Skeletal muscle cell (primary cell): ENCODE results near the gene ZNF526.

Experiments
- DNase-seq: peaks from one replicate; pipeline ENCODE4 v3.0.0-alpha.2; 2010; ENCODE audit warnings: low read depth
- H3K4me3 ChIP-seq: 2 replicates; pipeline ENCODE4 v1.5.1; 2011; ENCODE audit warnings: low read depth, mild to moderate bottlenecking, control low read depth, low read length, moderate library complexity

The ZNF526 gene

GRCh38 chr19:42193706-42194105 lies 26.4 kb upstream of the ZNF526 start:
- no peak for DNase-seq
- H3K4me3 ChIP-seq, result no peak overlapping the region

GRCh38 chr19:42196011-42197001 lies 23.8 kb upstream of the ZNF526 start:
- no peak overlapping the region for H3K4me3 ChIP-seq
- no peak for DNase-seq

- H3K4me3 ChIP-seq, result no peak overlapping the region
- no peak for DNase-seq
Measured at GRCh38 chr19:42197375-42197817, 22.7 kb upstream of the ZNF526 start.

GRCh38 chr19:42198676-42199439 lies 21.3 kb upstream of the ZNF526 start:
- no peak overlapping the region for H3K4me3 ChIP-seq
- no peak for DNase-seq

- no peak for DNase-seq
- H3K4me3 ChIP-seq, result no peak overlapping the region
Measured at GRCh38 chr19:42199440-42200115, 20.5 kb upstream of the ZNF526 start.

GRCh38 chr19:42200116-42200715 lies 19.9 kb upstream of the ZNF526 start:
- H3K4me3 ChIP-seq, result no peak overlapping the region

GRCh38 chr19:42201489-42202289 lies 18.4 kb upstream of the ZNF526 start:
- DNase-seq, result no peak
- no peak overlapping the region for H3K4me3 ChIP-seq

More at GRCh38 chr19:42200116-42200715, 19.9 kb upstream of the ZNF526 start:
- DNase-seq, result no peak

DNA sequence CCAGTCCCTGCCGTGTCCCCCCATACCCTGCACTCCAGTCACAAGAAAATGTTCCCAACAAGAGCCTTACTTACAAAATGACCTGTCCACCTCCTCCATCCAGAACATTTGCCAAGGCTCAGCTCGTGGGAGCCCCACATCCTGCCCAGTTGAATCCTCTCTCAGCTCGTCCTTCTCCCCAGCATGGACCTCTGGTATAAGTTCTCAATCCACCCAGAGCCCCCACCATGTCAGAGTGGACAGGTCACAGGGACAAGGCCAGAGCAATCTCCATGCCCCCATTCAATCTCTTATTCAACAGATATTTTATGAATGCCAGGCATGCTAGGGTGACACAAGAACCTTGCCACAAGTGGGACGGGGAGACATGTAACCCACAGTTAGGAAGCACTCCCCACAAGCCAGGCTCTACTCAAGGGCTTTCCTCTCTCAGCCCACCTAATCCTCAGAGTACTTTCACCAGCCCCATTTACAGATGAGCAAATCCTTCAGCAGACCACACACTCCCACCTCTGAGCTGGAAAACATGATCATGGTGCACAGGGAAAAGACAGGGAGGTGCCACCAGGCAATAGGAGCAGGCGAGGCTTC lies 17.7 kb upstream of the ZNF526 start:
- H3K4me3 ChIP-seq, result no peak overlapping the region
- no peak for DNase-seq

- DNase-seq, result no peak
- no peak overlapping the region for H3K4me3 ChIP-seq
Measured at GRCh38 chr19:42203700-42204099, 16.4 kb upstream of the ZNF526 start.

- H3K4me3 ChIP-seq, result no peak overlapping the region
- DNase-seq, result no peak
Measured at GRCh38 chr19:42204664-42205063, 15.4 kb upstream of the ZNF526 start.

DNA sequence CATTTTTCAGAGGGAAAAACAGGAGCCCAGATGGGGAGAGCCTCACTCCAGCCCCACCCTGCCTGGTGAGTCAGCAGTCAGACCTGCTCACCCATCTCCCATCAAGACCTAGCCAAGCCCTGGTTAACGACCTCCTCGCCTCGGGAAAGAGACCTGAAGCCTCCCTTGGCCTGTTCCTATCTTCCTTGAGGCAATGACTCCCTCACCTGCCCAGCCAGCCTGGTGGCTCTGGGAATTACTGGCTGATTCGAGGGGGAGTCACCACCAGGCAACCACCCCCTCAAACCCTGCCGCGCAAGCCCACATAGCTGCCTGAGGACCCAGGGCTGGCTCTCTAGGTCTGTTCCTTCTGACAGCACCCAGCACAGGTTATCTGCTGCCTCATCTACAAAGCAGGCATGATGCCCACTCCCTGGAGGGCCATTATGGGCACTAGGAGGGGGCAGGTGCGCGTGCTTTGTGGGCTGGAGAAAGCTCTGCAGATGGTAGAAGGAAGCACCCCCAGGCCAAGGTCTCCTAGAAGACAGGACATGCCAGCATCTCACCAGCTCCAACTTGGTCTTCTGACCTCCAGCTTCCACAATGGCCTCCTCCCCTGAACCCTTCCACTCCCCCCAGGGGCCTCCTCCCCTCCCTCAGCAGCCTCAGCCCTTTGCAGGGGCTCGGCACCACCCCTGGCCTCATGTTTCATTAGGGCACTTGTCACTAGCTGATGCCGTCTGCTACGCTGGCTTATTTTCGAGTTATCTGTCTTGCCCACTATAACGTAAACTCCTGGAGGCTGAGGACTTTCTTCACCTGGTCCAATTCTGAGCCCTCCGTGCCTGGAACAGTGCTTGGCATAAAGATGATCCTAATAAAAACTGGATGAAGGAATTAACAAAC lies 13.0 kb upstream of the ZNF526 start:
- no peak overlapping the region for H3K4me3 ChIP-seq
- no peak for DNase-seq

DNA sequence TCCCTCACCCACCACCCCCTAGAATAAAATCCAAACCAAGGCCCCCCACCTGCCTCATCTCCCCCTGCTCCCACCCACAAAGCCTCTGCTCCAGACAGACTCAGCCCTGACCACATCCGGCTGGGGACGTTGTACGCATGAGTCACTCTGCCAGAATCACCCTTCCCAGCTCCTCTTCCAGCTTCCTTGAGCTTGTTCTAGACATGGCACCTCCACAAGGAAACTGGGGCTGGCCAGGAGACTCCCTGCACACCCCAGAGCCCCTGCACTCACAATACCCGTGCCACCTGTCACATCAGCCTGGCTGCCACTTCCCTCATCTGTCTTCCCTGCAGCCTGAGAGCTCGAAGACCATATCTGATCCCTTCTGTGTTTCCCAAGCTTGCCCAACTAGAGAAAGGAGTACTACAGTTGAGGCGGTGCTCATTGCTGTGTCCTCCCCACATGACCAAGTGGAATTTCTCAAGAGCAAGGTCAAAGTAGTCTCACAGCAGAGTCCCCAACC lies 12.3 kb upstream of the ZNF526 start:
- DNase-seq, result peak; percentile 55
- no peak overlapping the region for H3K4me3 ChIP-seq

- H3K4me3 ChIP-seq, result no peak overlapping the region
- no peak for DNase-seq
Measured at GRCh38 chr19:42208612-42209011, 11.5 kb upstream of the ZNF526 start.

DNA sequence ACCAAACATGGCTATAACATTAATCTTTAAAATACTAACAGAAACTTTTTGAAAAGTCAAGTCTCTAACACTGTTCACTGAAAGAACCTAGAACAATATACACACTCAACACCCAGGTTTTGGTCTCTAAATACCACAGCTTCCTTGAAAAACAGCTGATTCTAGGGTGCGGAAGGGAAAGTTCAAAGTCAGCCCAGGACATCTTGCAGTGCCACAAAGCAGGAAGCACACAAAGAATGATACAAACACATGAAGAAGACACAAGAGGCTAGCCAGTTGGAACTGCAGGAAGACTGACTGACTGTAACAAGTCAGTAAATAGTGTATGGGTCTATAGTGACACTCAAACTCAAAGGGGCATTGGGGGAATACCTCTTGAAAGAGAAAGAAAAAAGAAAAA lies 7.2 kb upstream of the ZNF526 start:
- DNase-seq, result no peak
- H3K4me3 ChIP-seq, result no peak overlapping the region

DNA sequence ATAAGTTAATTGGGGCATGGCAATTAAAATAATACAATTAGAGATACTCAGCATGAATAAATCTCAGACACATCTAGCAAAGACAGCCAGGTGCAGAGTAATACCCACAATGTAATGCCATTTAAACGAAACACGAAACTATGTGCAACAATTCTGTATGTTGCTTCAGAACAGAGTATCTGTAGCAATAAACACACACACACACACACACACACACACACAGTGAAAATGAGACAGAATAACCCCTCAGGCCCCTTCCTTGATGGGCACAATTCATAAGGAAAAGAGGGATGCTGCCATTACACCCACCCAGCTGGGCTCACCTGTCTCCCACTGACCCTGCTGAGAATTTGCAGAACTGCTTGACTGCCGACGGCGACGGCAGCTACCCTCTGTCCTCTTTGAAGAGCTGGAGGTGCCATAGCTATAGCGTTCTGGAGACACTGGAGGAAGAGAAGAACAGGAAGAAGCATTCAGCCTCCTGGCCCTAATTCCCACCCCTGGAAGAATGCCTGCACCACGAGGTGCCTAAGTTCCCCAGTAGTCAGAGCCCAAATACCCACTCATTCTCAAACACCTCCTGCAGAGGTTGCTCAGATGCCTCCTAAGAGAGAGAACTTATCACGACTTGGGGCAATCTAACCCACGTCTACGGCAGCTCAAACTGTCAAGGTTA lies 5.2 kb upstream of the ZNF526 start:
- H3K4me3 ChIP-seq, result no peak overlapping the region
- DNase-seq, result no peak

- no peak for DNase-seq
- H3K4me3 ChIP-seq, result peak overlapping the region; percentile 92
Measured at GRCh38 chr19:42216653-42217519, 3.2 kb upstream of the ZNF526 start.
